ENCODE results near the gene EFNA1.
A peak's percentile ranks its signal among the peaks of the same experiment; 100 is the strongest.

The EFNA1 gene

GRCh38 chr1:155092131-155092530, 35.5 kb upstream of the EFNA1 start:
- TF ChIP-seq, protein P1, sequence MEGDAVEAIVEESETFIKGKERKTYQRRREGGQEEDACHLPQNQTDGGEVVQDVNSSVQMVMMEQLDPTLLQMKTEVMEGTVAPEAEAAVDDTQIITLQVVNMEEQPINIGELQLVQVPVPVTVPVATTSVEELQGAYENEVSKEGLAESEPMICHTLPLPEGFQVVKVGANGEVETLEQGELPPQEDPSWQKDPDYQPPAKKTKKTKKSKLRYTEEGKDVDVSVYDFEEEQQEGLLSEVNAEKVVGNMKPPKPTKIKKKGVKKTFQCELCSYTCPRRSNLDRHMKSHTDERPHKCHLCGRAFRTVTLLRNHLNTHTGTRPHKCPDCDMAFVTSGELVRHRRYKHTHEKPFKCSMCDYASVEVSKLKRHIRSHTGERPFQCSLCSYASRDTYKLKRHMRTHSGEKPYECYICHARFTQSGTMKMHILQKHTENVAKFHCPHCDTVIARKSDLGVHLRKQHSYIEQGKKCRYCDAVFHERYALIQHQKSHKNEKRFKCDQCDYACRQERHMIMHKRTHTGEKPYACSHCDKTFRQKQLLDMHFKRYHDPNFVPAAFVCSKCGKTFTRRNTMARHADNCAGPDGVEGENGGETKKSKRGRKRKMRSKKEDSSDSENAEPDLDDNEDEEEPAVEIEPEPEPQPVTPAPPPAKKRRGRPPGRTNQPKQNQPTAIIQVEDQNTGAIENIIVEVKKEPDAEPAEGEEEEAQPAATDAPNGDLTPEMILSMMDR (IDR thresholded peaks at IDR 0.05; ENCODE audit: low read depth, low read length) = no peak
- TF ChIP-seq POLR2A (IDR thresholded peaks at IDR 0.05; ENCODE audit: extremely low read depth, insufficient read length) (no peak), MYC (IDR thresholded peaks at IDR 0.05; ENCODE audit: low read depth, low read length) (no peak), MAX (IDR thresholded peaks at IDR 0.05; ENCODE audit: low read depth, low read length) (no peak)
- no peak overlapping the region for H3K4me3 ChIP-seq (ENCODE audit: low read depth, low read length)
- DNase-seq (ENCODE audit: low read depth) = no peak

DNA sequence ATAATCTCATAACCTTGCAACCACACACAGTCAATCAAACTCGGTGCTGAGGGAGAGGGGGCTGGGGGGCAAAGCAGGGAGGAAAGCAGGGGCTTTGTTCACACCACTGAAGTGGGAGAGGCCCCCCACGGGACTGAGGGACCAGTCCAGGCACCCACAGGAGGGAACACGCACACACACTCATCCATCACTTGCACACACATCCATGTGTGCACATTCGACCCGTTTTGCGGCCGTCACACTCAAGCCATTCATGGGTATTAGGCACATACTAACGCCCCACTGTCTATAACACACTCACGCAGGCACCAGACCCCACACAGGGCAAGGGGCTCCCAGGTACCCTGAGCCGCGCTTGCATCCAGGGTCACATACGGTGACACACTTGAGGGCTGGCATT, 35.0 kb upstream of the EFNA1 start:
- no peak for DNase-seq (ENCODE audit: low read depth)
- H3K4me3 ChIP-seq (ENCODE audit: low read depth, low read length) = no peak overlapping the region
- no peak for TF ChIP-seq MYC (IDR thresholded peaks at IDR 0.05; ENCODE audit: low read depth, low read length)
- TF ChIP-seq, protein P1 (IDR thresholded peaks at IDR 0.05; ENCODE audit: low read depth, low read length) = no peak
- TF ChIP-seq MAX (IDR thresholded peaks at IDR 0.05; ENCODE audit: low read depth, low read length) = no peak
- TF ChIP-seq POLR2A (IDR thresholded peaks at IDR 0.05; ENCODE audit: extremely low read depth, insufficient read length) = no peak

DNA sequence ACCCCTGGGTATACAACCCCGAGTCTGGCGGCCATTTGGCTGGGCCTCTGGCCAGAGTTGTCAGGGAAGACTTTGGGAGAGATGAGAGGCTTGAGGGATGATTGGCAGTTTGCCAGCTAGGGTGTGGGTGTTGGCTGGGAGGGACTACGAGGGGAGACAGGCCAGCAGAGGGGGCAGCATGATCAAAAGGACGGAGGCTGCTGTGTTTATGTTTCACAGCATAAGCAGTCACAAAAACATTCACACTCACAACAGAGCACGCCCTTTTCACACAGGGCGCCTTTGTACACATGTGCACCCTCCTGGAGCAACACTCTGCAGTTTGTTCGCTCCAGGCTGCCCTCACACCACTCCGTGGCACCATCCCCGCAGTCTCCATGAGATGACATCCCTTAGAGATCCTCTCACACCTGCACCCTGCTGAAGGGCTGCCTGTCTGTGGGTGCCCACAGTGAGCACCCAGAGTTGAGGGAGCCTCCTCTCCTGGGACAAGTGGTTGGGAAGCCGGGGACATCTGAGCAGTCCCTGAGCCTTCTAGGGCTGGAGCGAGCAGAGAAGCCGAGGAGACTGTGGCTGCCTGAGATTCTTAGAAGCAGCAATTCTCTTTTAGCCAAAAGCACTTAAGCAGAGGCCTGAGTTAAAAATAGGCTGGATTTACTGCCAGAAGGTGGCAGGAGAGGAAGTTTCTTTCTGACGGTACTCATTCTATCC, 33.6 kb upstream of the EFNA1 start:
- H3K4me3 ChIP-seq (ENCODE audit: low read depth, low read length) = no peak overlapping the region
- no peak for TF ChIP-seq MYC (IDR thresholded peaks at IDR 0.05; ENCODE audit: low read depth, low read length)
- no peak for TF ChIP-seq MAX (IDR thresholded peaks at IDR 0.05; ENCODE audit: low read depth, low read length)
- TF ChIP-seq POLR2A (IDR thresholded peaks at IDR 0.05; ENCODE audit: extremely low read depth, insufficient read length) = no peak
- TF ChIP-seq, protein P1 (IDR thresholded peaks at IDR 0.05; ENCODE audit: low read depth, low read length) = peak; percentile 47
- peak; percentile 54 for DNase-seq (ENCODE audit: low read depth)

GRCh38 chr1:155094622-155094948, 33.1 kb upstream of the EFNA1 start:
- no peak for DNase-seq (ENCODE audit: low read depth)
- H3K4me3 ChIP-seq (ENCODE audit: low read depth, low read length) = no peak overlapping the region
- TF ChIP-seq MAX (IDR thresholded peaks at IDR 0.05; ENCODE audit: low read depth, low read length) = no peak
- no peak for TF ChIP-seq POLR2A (IDR thresholded peaks at IDR 0.05; ENCODE audit: extremely low read depth, insufficient read length)
- TF ChIP-seq, protein P1 (IDR thresholded peaks at IDR 0.05; ENCODE audit: low read depth, low read length) = no peak
- no peak for TF ChIP-seq MYC (IDR thresholded peaks at IDR 0.05; ENCODE audit: low read depth, low read length)

- no peak overlapping the region for H3K4me3 ChIP-seq (ENCODE audit: low read depth, low read length)
- TF ChIP-seq MYC (IDR thresholded peaks at IDR 0.05; ENCODE audit: low read depth, low read length) (no peak), POLR2A (IDR thresholded peaks at IDR 0.05; ENCODE audit: extremely low read depth, insufficient read length) (no peak), MAX (IDR thresholded peaks at IDR 0.05; ENCODE audit: low read depth, low read length) (no peak)
- TF ChIP-seq, protein P1 (IDR thresholded peaks at IDR 0.05; ENCODE audit: low read depth, low read length) = no peak
- no peak for DNase-seq (ENCODE audit: low read depth)
Observed at GRCh38 chr1:155099331-155099730, 28.3 kb upstream of the EFNA1 start.
